ENCODE measurements around the gene PCNX1. TPM values are rescaled to one million over a fixed set of nuclear protein-coding genes. Genes with fewer than 3 reads are reported as not detected.
A peak's percentile ranks its signal among the peaks of the same experiment; 100 is the strongest.

PCNX1 gene
- total and polyA plus RNA-seq, 9 of the 15 experiments (the other 6 are each of a cell fraction or from before 2014, with no cell fraction given), result 0.30 to 4.5 (median 2.3) TPM

DNA sequence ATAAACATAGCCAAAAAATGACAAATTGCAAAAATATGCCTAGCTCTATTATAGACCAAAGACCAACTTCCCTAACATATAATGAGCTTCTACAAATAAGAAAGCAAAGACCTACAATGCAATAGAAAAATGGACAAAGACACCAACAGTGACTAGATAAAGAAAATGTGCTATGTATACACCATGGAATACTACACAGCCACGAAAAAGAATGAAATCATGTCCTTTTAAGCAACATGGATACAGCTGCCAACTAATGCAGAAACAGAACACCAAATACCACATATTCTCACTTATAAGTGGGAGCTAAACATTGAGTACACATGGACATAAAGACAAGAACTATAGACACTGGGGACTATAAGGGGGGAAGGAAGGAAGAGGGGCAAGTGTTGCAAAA is 10.9 kb upstream of the PCNX1 start:
- H3K9me3 ChIP-seq (replicated peaks; ENCODE audit: control insufficient read depth, insufficient read depth, low read depth, low read length), result no peaks in the 10 kb centered on the region
- intact Hi-C loops (cut with micrococcal nuclease), result no loop called here
- in situ Hi-C loops (cut with MboI), result no loop called here
- 0% methylated on average over 1 of the region's 1 CpG for WGBS (ENCODE audit: insufficient coverage, low coverage, missing lambda C conversion rate)
- H4K20me1 ChIP-seq (replicated peaks; ENCODE audit: control insufficient read depth, insufficient read depth, low read length), result no peaks in the 10 kb centered on the region; the same call in 1 of the 2 replicates
- FAIRE-seq (no peak), DNase-seq (ENCODE audit: extremely low read depth in 1 of 4, low spot score in 3 of 4) (no peak), ATAC-seq (no peak)
- no peak overlapping the region for H3K27ac ChIP-seq (ENCODE audit: extremely low read depth, low read depth, low read length)
- BruUV-seq (replicated peaks), result no TSS peak
- no peak overlapping the region for H2AFZ ChIP-seq (ENCODE audit: low read depth, low read length)
- no peak overlapping the region for H3K4me2 ChIP-seq (ENCODE audit: insufficient read depth, low read length)
- CTCF ChIA-PET (ENCODE audit: low intra/inter-chr PET ratio), result no interaction called here
- no peaks in the 10 kb centered on the region for H3K9me1 ChIP-seq (ENCODE audit: control insufficient read depth, insufficient read depth, low read length)
- no peaks in the 10 kb centered on the region for H3K79me2 ChIP-seq (ENCODE audit: control insufficient read depth, insufficient read depth, low read length)
- no peaks in the 10 kb centered on the region for H3K4me1 ChIP-seq (replicated peaks in 1 of 2; ENCODE audit: control insufficient read depth in 2 of 2, insufficient read depth in 2 of 2, low read length in 2 of 2)
- peaks cover 0 to 2% of the 10 kb centered on the region in 2 experiments; a peak in 1 of 5 replicates for H3K27me3 ChIP-seq (ENCODE audit: control insufficient read depth in 2 of 2, insufficient read depth in 2 of 2, low read length in 2 of 2)
- no peak overlapping the region for H3K4me3 ChIP-seq
- no peaks in the 10 kb centered on the region for H3K36me3 ChIP-seq (ENCODE audit: control insufficient read depth, insufficient read depth, low read length)
- no peak for TF ChIP-seq ZNF408 (CRISPR knock-in tag; IDR thresholded peaks at IDR 0.05; ENCODE audit: low read depth)
- TF ChIP-seq ZNF146 (CRISPR knock-in tag; IDR thresholded peaks at IDR 0.05; ENCODE audit: unreplicated experiment), result peak; percentile 66
- POLR2A ChIA-PET, result no interaction called here
- H3K9ac ChIP-seq (ENCODE audit: insufficient read depth in 1 of 2, low read depth in 2 of 2, low read length in 2 of 2), result no peak overlapping the region

DNA sequence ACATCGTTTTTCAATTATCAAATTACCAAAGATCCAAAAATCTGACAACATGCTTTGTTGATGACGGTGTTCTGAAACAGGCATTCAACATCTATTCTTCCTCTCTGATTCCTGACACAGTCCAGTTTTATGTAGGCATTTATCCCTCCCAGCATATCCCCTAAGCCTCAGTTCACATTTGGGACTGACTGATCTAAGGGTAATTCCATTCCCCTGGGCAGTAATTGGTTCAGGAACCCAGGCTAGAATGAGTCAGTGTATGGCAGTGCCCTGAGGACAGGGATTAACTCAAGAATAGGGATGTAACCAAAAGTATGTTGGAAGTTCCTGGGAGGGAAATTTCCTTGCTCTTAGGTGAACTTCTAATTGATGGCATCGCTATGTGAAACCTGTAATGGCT is 10.3 kb upstream of the PCNX1 start:
- in situ Hi-C loops (cut with MboI) (no loop called here), intact Hi-C loops (cut with micrococcal nuclease) (no loop called here)
- Histone ChIP-seq H3K9me3 (replicated peaks; ENCODE audit: control insufficient read depth, insufficient read depth, low read depth, low read length) (no peaks in the 10 kb centered on the region), H3K4me1 (replicated peaks in 1 of 2; ENCODE audit: control insufficient read depth in 2 of 2, insufficient read depth in 2 of 2, low read length in 2 of 2) (no peaks in the 10 kb centered on the region), H3K27ac (ENCODE audit: extremely low read depth, low read depth, low read length) (no peak overlapping the region), H2AFZ (ENCODE audit: low read depth, low read length) (no peak overlapping the region), H3K4me2 (ENCODE audit: insufficient read depth, low read length) (no peak overlapping the region), H3K4me3 (no peak overlapping the region), H3K9me1 (ENCODE audit: control insufficient read depth, insufficient read depth, low read length) (no peaks in the 10 kb centered on the region), H4K20me1 (replicated peaks; ENCODE audit: control insufficient read depth, insufficient read depth, low read length) (no peaks in the 10 kb centered on the region; the same call in 1 of the 2 replicates), H3K27me3 (ENCODE audit: control insufficient read depth in 2 of 2, insufficient read depth in 2 of 2, low read length in 2 of 2) (peaks cover 0 to 2% of the 10 kb centered on the region in 2 experiments; a peak in 1 of 5 replicates), H3K9ac (ENCODE audit: insufficient read depth in 1 of 2, low read depth in 2 of 2, low read length in 2 of 2) (no peak overlapping the region), H3K79me2 (ENCODE audit: control insufficient read depth, insufficient read depth, low read length) (no peaks in the 10 kb centered on the region), H3K36me3 (ENCODE audit: control insufficient read depth, insufficient read depth, low read length) (no peaks in the 10 kb centered on the region)
- DNase-seq (ENCODE audit: extremely low read depth in 1 of 4, low spot score in 3 of 4) (no peak), ATAC-seq (no peak), FAIRE-seq (no peak)
- TF ChIP-seq NFXL1 (CRISPR knock-in tag; IDR thresholded peaks at IDR 0.05), result no peak
- POLR2A ChIA-PET, result no interaction called here
- WGBS (ENCODE audit: insufficient coverage, low coverage, missing lambda C conversion rate), result 5% methylated on average over 3 of the region's 3 CpGs
- BruUV-seq (replicated peaks), result no TSS peak
- CTCF ChIA-PET (ENCODE audit: low intra/inter-chr PET ratio), result no interaction called here
